HK-2 (cell line): ENCODE results near the gene IL10.
"Not testable (repeated sequence)": the region's sequence is repeated elsewhere in the genome, so short reads cannot be mapped to it uniquely, and the experiment has no call there.

Experiments
- DNase-seq: peaks from one replicate; pipeline ENCODE4 v3.0.0-alpha.2; 2018; ENCODE audit not compliant: unreplicated experiment

Gene IL10

GRCh38 chr1:206793620-206794019 is 21.3 kb upstream of the IL10 start:
- no peak for DNase-seq

DNA sequence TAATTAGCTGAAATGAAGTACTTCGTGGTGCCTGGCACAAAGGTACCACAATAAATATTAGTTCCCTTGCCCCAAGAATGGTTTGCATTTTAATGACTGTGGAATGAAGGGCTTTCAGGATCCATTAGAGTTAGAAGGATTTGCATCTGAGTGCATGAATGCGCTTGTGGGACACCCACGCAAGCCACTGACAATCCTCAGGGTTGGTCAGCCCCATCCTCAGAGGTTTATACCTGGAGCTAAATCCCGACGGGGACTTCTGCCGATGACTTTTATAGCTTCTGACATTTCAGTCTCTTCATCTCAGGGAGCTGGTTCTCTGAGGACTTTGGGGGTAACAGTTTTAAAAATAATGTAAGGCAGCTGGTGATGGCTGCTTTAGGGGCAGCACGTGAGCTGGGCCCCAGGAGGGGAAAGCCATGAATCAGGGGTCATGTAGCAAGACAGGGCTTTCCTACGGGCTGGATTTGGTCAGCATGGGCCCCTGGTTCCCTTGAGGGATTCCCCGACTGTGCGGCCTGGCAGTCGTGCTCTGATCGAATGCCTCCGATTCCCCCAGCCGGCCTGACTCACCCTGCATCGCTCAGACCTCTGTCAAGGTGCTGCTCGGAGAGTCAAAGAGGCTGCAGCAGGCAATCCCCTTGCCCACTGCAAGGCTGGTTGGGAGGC is 20.8 kb upstream of the IL10 start:
- DNase-seq, result peak; percentile 51

DNA sequence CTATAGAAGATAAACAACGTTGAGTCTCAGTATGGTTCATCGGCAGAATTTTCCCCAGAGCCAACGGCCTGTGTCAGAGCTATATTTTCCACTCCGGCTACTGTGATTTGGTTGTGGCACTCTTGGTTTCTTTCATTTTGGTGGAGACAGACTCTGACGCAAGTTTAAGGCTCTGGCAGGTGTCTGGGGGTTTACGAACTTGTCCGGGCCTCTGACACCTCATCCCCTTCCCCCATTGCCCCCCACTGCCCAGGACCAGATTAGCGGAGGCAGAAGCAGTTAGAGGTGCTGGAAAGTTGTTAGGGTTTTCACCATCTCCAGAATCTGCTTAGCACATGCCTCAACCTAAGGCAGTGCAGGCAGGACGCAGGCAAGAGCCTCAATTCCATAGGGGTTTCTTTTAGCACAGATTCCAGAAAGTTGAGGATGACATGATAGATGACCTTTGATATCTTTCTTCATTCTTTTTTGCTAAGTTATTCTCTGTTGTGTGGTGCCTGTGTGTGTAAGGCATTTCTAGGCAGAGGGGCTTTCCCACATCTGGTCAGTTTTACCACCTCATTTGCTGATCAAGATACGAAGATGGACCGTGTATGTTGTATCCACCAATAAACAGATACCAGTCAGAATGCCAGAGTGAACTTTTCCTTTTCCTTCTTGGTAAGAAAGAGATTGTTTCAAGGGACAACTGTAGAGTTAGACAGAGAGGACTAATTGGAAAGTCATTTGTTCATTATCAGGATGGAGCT is 18.4 kb upstream of the IL10 start:
- no peak for DNase-seq

- no peak for DNase-seq
Measured at GRCh38 chr1:206788487-206789050, 16.3 kb upstream of the IL10 start.

DNA sequence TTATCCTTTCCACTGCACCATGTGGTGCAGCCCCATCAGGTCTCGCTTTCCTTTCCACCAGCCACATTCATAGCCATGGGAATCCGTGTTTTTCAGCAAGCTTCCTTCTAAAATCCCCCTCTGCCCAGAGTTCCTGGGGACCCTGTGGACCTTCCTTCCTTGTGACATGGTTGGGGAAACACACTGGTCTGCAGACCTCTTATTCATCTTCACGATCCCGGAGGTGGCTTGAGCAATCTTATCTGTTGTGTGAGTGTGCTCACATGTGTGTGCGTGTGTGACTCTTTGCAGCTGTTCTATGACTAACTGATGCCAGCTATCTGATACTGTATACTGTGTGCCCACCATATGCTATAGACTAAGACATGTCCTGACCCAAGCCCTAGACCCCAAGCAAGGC is 15.6 kb upstream of the IL10 start:
- no peak for DNase-seq

DNA sequence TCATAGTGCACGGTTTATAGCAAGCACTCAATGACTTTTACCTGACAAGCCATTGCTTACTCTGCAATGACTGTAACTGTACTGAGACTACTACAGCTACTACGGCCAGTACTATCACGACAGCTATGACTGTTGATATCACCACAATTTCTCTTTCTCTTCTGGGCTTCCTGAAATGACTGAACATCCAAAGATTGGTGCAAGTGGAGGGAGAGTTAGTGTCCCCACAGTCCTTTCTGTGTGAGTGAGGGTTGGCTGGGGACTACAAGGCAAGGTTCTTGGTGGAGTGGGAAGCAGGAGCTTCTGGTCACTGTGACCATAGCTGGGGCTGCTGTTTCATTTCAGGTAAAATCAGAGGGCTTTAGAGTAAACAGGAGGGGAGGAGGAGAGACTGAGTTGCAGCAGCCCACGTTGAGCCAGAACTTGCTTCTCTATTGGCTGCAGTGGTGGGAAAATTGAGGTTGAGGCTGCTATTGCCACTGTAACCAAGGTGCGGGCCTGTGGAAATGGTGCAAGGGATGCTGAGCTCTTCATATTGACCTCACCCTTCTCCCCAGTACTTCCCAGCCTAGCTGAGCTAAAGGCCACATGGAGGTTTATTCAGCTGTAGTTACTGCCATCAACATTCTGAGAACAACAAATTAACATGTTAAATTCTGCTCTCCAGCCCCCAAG is 14.1 kb upstream of the IL10 start:
- DNase-seq, result no peak

GRCh38 chr1:206785182-206785765 is 13.0 kb upstream of the IL10 start:
- no peak for DNase-seq

DNA sequence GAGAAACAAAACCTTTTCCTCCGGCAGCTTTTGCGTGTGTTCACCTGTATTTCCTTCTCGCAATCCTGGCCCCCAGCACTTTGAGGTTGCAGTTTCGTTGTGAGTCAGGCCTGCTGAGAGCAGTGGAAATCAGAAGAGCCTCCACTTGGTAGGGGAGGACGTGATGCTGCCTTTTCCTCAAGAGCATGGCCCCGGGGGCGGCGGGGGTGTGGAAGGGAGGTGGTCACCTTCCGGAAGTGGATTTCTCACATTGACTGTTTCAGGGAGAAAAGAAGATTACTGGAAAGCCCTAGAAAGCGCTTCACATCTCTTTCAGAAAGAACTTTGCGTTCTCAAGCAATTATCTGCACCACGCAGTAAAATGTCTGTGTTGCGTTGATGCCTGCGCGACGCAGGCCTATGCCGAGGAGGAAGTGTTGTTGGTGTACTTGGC is 12.2 kb upstream of the IL10 start:
- DNase-seq, result no peak

- DNase-seq, result no peak
Measured at GRCh38 chr1:206783506-206783905, 11.2 kb upstream of the IL10 start.

- no peak for DNase-seq
Measured at GRCh38 chr1:206782448-206782847, 10.2 kb upstream of the IL10 start.

GRCh38 chr1:206779638-206780037 is 7.3 kb upstream of the IL10 start:
- DNase-seq, result no peak

- not testable (repeated sequence) for DNase-seq
Measured at GRCh38 chr1:206778911-206779310, 6.6 kb upstream of the IL10 start.

- no peak for DNase-seq
Measured at GRCh38 chr1:206778031-206778430, 5.7 kb upstream of the IL10 start.

DNA sequence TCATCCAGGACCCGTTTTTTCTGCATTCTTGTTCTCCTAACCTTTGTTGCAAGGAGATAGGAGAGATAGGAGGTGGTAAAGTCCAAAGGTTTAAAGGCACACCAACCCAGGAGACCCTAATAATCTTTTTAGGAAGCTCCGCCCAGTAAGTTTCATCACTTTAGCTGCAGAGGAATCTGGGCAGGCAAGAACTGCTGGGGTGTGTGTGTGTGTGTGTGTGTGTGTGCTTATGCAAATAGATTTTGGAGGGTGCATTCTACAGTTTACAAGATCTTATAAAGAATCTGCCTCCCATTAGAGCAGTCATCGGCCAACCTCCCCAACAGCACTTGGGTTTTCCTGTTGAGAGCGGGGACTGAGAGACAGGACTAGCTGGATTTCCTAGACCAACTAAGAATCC is 3.9 kb upstream of the IL10 start:
- no peak for DNase-seq

GRCh38 chr1:206774093-206774492 is 1.8 kb upstream of the IL10 start:
- DNase-seq, result no peak

- DNase-seq, result no peak
Measured at GRCh38 chr1:206771338-206771692, 979 bp downstream of the IL10 start.

- DNase-seq, result no peak
Measured at GRCh38 chr1:206770531-206771337, 1.6 kb downstream of the IL10 start, which contains the start of gene IL19. IL19 (plus strand) TSS chr1:206770773; CDS start chr1:206836663, 65,890 bp downstream.

- DNase-seq, result no peak
Measured at GRCh38 chr1:206769304-206769731, 3.0 kb downstream of the IL10 start.

- DNase-seq, result no peak
Measured at GRCh38 chr1:206768472-206769303, 3.6 kb downstream of the IL10 start.

- peak; percentile 92 for DNase-seq
Measured at GRCh38 chr1:206766251-206766856, 5.9 kb downstream of the IL10 start.
